HepG2 (cell line): Measurements from ENCODE around the gene DNAJB8.

Source experiments
- CTCF ChIP-seq: sonication (generic); formaldehyde crosslinking; IDR thresholded peaks from 2 replicates; pipeline ENCODE4 v1.5.0; 2020; ENCODE audit warnings: mild to moderate bottlenecking, missing genetic modification reagents, moderate library complexity
- EZH2 ChIP-seq: conservative IDR thresholded peaks from 2 replicates; pipeline ENCODE4 v1.6.1; 2012; ENCODE audit warnings: mild to moderate bottlenecking, low read depth, low read length, moderate library complexity

- no peak for TF ChIP-seq CTCF (CRISPR knock-in tag)
- TF ChIP-seq EZH2 = no peak
Observed at GRCh38 chr3:128464702-128465101, 2.0 kb downstream of the DNAJB8 start.
